Measurements from ENCODE around the gene SLC35B1.
A peak's percentile ranks its signal among the peaks of the same experiment; 100 is the strongest.
"Not testable (repeated sequence)": the region's sequence is repeated elsewhere in the genome, so short reads cannot be mapped to it uniquely, and the experiment has no call there.

Gene SLC35B1

GRCh38 chr17:49696233-49696761 is 11.5 kb downstream of the SLC35B1 start:
- DNase-seq, result no peak

GRCh38 chr17:49695698-49696232 is 12.0 kb downstream of the SLC35B1 start:
- DNase-seq, result no peak

- peak; percentile 57 for DNase-seq
Measured at GRCh38 chr17:49694847-49695697, 12.7 kb downstream of the SLC35B1 start.

GRCh38 chr17:49692751-49693150 is 15.0 kb downstream of the SLC35B1 start:
- no peak for DNase-seq

- no peak for DNase-seq
Measured at GRCh38 chr17:49691677-49692191, 16.0 kb downstream of the SLC35B1 start.

- no peak for DNase-seq
Measured at GRCh38 chr17:49691086-49691676, 16.6 kb downstream of the SLC35B1 start.

- DNase-seq, result no peak
Measured at GRCh38 chr17:49690256-49690655, 17.5 kb downstream of the SLC35B1 start.

- no peak for DNase-seq
Measured at GRCh38 chr17:49688848-49689247, 18.9 kb downstream of the SLC35B1 start.

- DNase-seq, result no peak
Measured at GRCh38 chr17:49687878-49688491, 19.8 kb downstream of the SLC35B1 start.

GRCh38 chr17:49681106-49681979 is 26.4 kb downstream of the SLC35B1 start:
- no peak for DNase-seq

- no peak for DNase-seq
Measured at GRCh38 chr17:49680314-49680713, 27.4 kb downstream of the SLC35B1 start.

GRCh38 chr17:49677933-49678847 is 29.6 kb downstream of the SLC35B1 start, which contains the start of gene SPOP:
SPOP (minus strand) TSS chr17:49678097; CDS start chr17:49622810, 55,287 bp downstream.
- peak; percentile 98 for DNase-seq

GRCh38 chr17:49677134-49677932 is 30.4 kb downstream of the SLC35B1 start:
- DNase-seq, result peak; percentile 88

- DNase-seq, result no peak
Measured at GRCh38 chr17:49676276-49676868, 31.4 kb downstream of the SLC35B1 start.

- no peak for DNase-seq
Measured at GRCh38 chr17:49674507-49674906, 33.3 kb downstream of the SLC35B1 start.

GRCh38 chr17:49673679-49674078 is 34.1 kb downstream of the SLC35B1 start:
- DNase-seq, result not testable (repeated sequence)

- DNase-seq, result no peak
Measured at GRCh38 chr17:49670641-49671040, 37.1 kb downstream of the SLC35B1 start.

GRCh38 chr17:49670002-49670401 is 37.8 kb downstream of the SLC35B1 start:
- DNase-seq, result no peak

- DNase-seq, result no peak
Measured at GRCh38 chr17:49667854-49668253, 39.9 kb downstream of the SLC35B1 start.
